Tibial artery (tissue), 4 donors: ENCODE results near the gene VPS13D.

Experiments used
- DNase-seq, 2 donors: peaks; one replicate each; pipeline ENCODE4 v3.0.0-alpha.2; 2019
- H3K27ac ChIP-seq, 2 donors: fragments of 200-600 bp; sonication (generic) in 1 of 2; 1 replicate in 1 of 2; 2 replicates in 1 of 2; pipeline ENCODE4 v1.5.1; 2018 to 2019; ENCODE audit warnings: mild to moderate bottlenecking in 1 of 2
- H3K27me3 ChIP-seq, 2 donors: fragments of 200-600 bp; sonication (generic) in 1 of 2; one replicate each; pipeline versions ENCODE4 v1.5.1 to v1.6.0; 2016 to 2019
- H3K36me3 ChIP-seq, 3 donors: fragments of 200-600 bp; sonication (generic) in 2 of 3; one replicate each; pipeline ENCODE4 v1.5.1; 2016 to 2019; ENCODE audit warnings: mild to moderate bottlenecking in 2 of 3
- H3K4me1 ChIP-seq, 4 donors: fragments of 200-600 bp; sonication (generic) in 2 of 4; 1 replicate in 3 of 4; 2 replicates in 1 of 4; pipeline ENCODE4 v1.5.1; 2016 to 2019
- H3K4me3 ChIP-seq, 2 donors: fragments of 200-600 bp; sonication (generic) in 1 of 2; 1 replicate in 1 of 2; 2 replicates in 1 of 2; pipeline ENCODE4 v1.5.1; 2018 to 2019; ENCODE audit warnings: mild to moderate bottlenecking in 2 of 2
- H3K9me3 ChIP-seq, 3 donors: fragments of 200-600 bp; sonication (generic) in 1 of 3; one replicate each; pipeline ENCODE4 v1.5.1; 2016 to 2019
- CTCF ChIP-seq, 2 experiments: fragments of 200-600 bp in 1 of 2; fragments of 450-650 bp in 1 of 2; IDR thresholded peaks; one replicate each; pipeline ENCODE4 v1.5.1; 2017 to 2019; ENCODE audit warnings: antibody characterized with exemption in 2 of 2, mild to moderate bottlenecking in 1 of 2, moderate library complexity in 1 of 2
- intact Hi-C: fragments of 100-400 bp; cut with DNase I; formaldehyde crosslinking; loops from one replicate; pipeline ENCODE4 v1.15.0; 2023; ENCODE audit warnings: low total_unique reads

The VPS13D gene

GRCh38 chr1:12552111-12552888 is 322.5 kb downstream of the VPS13D start:
- peak overlapping the region; percentile 74 to 84 for H3K27ac ChIP-seq
- H3K4me3 ChIP-seq: no peak overlapping the region
- peak in 1 of 2 donors; percentile 73 for DNase-seq
- no peaks in the 10 kb centered on the region for H3K9me3 ChIP-seq
- H3K27me3 ChIP-seq: no peaks in the 10 kb centered on the region
- H3K4me1 ChIP-seq: peaks cover 0 to 90% (median 55%) of the 10 kb centered on the region in 4 donors
- no peaks in the 10 kb centered on the region for H3K36me3 ChIP-seq
- intact Hi-C loops: no loop called here
- no peak for TF ChIP-seq CTCF (IDR thresholded peaks at IDR 0.05)

- DNase-seq: peak; percentile 23 to 79
- Histone ChIP-seq H3K27me3 (no peaks in the 10 kb centered on the region), H3K27ac (peak overlapping the region; percentile 74 to 84), H3K36me3 (no peaks in the 10 kb centered on the region), H3K4me1 (peaks cover 0 to 90% (median 59%) of the 10 kb centered on the region in 4 donors), H3K9me3 (no peaks in the 10 kb centered on the region), H3K4me3 (no peak overlapping the region)
- intact Hi-C loops: no loop called here
- TF ChIP-seq CTCF (IDR thresholded peaks at IDR 0.05): no peak
Measured at GRCh38 chr1:12552951-12553921, 323.4 kb downstream of the VPS13D start.

- intact Hi-C loops: no loop called here
- peaks cover 0 to 86% (median 56%) of the 10 kb centered on the region in 4 donors for H3K4me1 ChIP-seq
Measured at GRCh38 chr1:12553963-12554362, 324.1 kb downstream of the VPS13D start.

GRCh38 chr1:12554521-12555305 is 324.9 kb downstream of the VPS13D start:
- intact Hi-C loops: no loop called here
- peak; percentile 18 to 67 for DNase-seq
- no peak for TF ChIP-seq CTCF (IDR thresholded peaks at IDR 0.05)
- H3K36me3 ChIP-seq: no peaks in the 10 kb centered on the region
- H3K27me3 ChIP-seq: no peaks in the 10 kb centered on the region
- H3K9me3 ChIP-seq: no peaks in the 10 kb centered on the region
- H3K27ac ChIP-seq: peak overlapping the region; percentile 74 to 84
- H3K4me1 ChIP-seq: peaks cover 0 to 79% (median 50%) of the 10 kb centered on the region in 4 donors
- H3K4me3 ChIP-seq: no peak overlapping the region

More at GRCh38 chr1:12553963-12554362, 324.1 kb downstream of the VPS13D start:
- Histone ChIP-seq H3K9me3 (no peaks in the 10 kb centered on the region), H3K27ac (peak overlapping the region; percentile 74 to 84), H3K27me3 (no peaks in the 10 kb centered on the region), H3K36me3 (no peaks in the 10 kb centered on the region), H3K4me3 (no peak overlapping the region)
- DNase-seq: peak; percentile 13 to 61
- no peak for TF ChIP-seq CTCF (IDR thresholded peaks at IDR 0.05)
